Nephron progenitor cell (in vitro differentiated cells): ENCODE results near the gene NISCH.

Experiments used
- DNase-seq: peaks from one replicate; pipeline ENCODE4 v3.0.0; 2021
- H3K27ac Mint-ChIP-seq: 2 replicates; pipeline ENCODE4 v1.8.0; 2021; ENCODE audit warnings: mild to moderate bottlenecking, moderate library complexity, mixed read lengths
- H3K27me3 Mint-ChIP-seq: 2 replicates; pipeline ENCODE4 v1.8.0; 2021; ENCODE audit warnings: mild to moderate bottlenecking, low read depth, mixed read lengths; ENCODE audit not compliant: poor library complexity
- H3K36me3 Mint-ChIP-seq: 2 replicates; pipeline ENCODE4 v1.8.0; 2021; ENCODE audit warnings: low read depth, mixed read lengths
- H3K4me1 Mint-ChIP-seq: 2 replicates; pipeline ENCODE4 v1.8.0; 2021; ENCODE audit warnings: mixed read lengths
- H3K4me3 Mint-ChIP-seq: 2 replicates; pipeline ENCODE4 v1.8.0; 2021; ENCODE audit warnings: mild to moderate bottlenecking, moderate library complexity, mixed read lengths
- H3K9me3 Mint-ChIP-seq: 2 replicates; pipeline ENCODE4 v1.8.0; 2021; ENCODE audit warnings: mild to moderate bottlenecking, moderate library complexity, mixed read lengths
- CTCF ChIP-seq: fragments of 200-600 bp; sonication (generic); IDR thresholded peaks from 2 replicates; pipeline ENCODE4 v1.5.0; 2021; ENCODE audit warnings: antibody characterized with exemption

NISCH gene

GRCh38 chr3:52437326-52438103 is 17.9 kb upstream of the NISCH start:
- TF ChIP-seq CTCF = no peak
- DNase-seq = no peak
- peaks cover 4% of the 10 kb centered on the region for H3K27me3 Mint-ChIP-seq
- H3K36me3 Mint-ChIP-seq = no peaks in the 10 kb centered on the region
- peaks cover 61% of the 10 kb centered on the region for H3K4me1 Mint-ChIP-seq
- H3K4me3 Mint-ChIP-seq = no peak overlapping the region
- H3K27ac Mint-ChIP-seq = no peak overlapping the region
- H3K9me3 Mint-ChIP-seq = no peaks in the 10 kb centered on the region

- H3K27me3 Mint-ChIP-seq = peaks cover 4% of the 10 kb centered on the region
- DNase-seq = no peak
- no peaks in the 10 kb centered on the region for H3K9me3 Mint-ChIP-seq
- H3K4me3 Mint-ChIP-seq = no peak overlapping the region
- H3K4me1 Mint-ChIP-seq = peaks cover 61% of the 10 kb centered on the region
- H3K27ac Mint-ChIP-seq = no peak overlapping the region
- TF ChIP-seq CTCF = no peak
- H3K36me3 Mint-ChIP-seq = no peaks in the 10 kb centered on the region
Observed at GRCh38 chr3:52438104-52438376, 17.4 kb upstream of the NISCH start.

- no peaks in the 10 kb centered on the region for H3K9me3 Mint-ChIP-seq
- no peak for TF ChIP-seq CTCF
- no peak for DNase-seq
- H3K27me3 Mint-ChIP-seq = peaks cover 4% of the 10 kb centered on the region
- H3K4me3 Mint-ChIP-seq = no peak overlapping the region
- H3K36me3 Mint-ChIP-seq = no peaks in the 10 kb centered on the region
- H3K27ac Mint-ChIP-seq = no peak overlapping the region
- peaks cover 61% of the 10 kb centered on the region for H3K4me1 Mint-ChIP-seq
Observed at GRCh38 chr3:52438579-52439425, 16.6 kb upstream of the NISCH start.

GRCh38 chr3:52439426-52440248 is 15.8 kb upstream of the NISCH start:
- TF ChIP-seq CTCF = no peak
- peaks cover 59% of the 10 kb centered on the region for H3K4me1 Mint-ChIP-seq
- DNase-seq = no peak
- no peak overlapping the region for H3K27ac Mint-ChIP-seq
- no peaks in the 10 kb centered on the region for H3K27me3 Mint-ChIP-seq
- H3K9me3 Mint-ChIP-seq = no peaks in the 10 kb centered on the region
- H3K4me3 Mint-ChIP-seq = no peak overlapping the region
- H3K36me3 Mint-ChIP-seq = no peaks in the 10 kb centered on the region

GRCh38 chr3:52440249-52440551 is 15.2 kb upstream of the NISCH start:
- DNase-seq = no peak
- peaks cover 54% of the 10 kb centered on the region for H3K4me1 Mint-ChIP-seq
- no peak overlapping the region for H3K4me3 Mint-ChIP-seq
- H3K27me3 Mint-ChIP-seq = no peaks in the 10 kb centered on the region
- TF ChIP-seq CTCF = no peak
- H3K36me3 Mint-ChIP-seq = no peaks in the 10 kb centered on the region
- H3K9me3 Mint-ChIP-seq = no peaks in the 10 kb centered on the region
- peak overlapping the region; percentile 68 for H3K27ac Mint-ChIP-seq
